PFSK-1 (cell line): Measurements from ENCODE around the gene RNF26.

Experiments
- FOXP2 ChIP-seq: optimal IDR thresholded peaks from 2 replicates; pipeline ENCODE3; 2011; ENCODE audit warnings: borderline replicate concordance, control low read depth, inconsistent platforms; ENCODE audit not compliant: insufficient read depth; ENCODE audit errors: extremely low read length, extremely low read depth
- POLR2AphosphoS5 ChIP-seq: IDR thresholded peaks from 2 replicates; pipeline ENCODE4 v1.6.1; 2012; ENCODE audit warnings: low read depth, mild to moderate bottlenecking, control low read depth, low read length, moderate library complexity
- SIN3A ChIP-seq: IDR thresholded peaks from 2 replicates; pipeline ENCODE4 v1.6.1; 2012; ENCODE audit warnings: mild to moderate bottlenecking, low read length, moderate library complexity, borderline replicate concordance; ENCODE audit not compliant: insufficient read depth
- TAF1 ChIP-seq: IDR thresholded peaks from 2 replicates; pipeline ENCODE4 v1.6.1; 2012; ENCODE audit warnings: low read length, control low read depth, borderline replicate concordance; ENCODE audit not compliant: insufficient read depth
- TF ChIP-seq, protein P1 (sequence below), 2 experiments: IDR thresholded peaks; 2 replicates each; pipeline versions ENCODE4 v1.6.1 to v1.8.0; 2011 to 2012; ENCODE audit warnings: low read depth in 2 of 2, low read length in 2 of 2, control low read depth in 1 of 2, inconsistent platforms in 1 of 2, mild to moderate bottlenecking in 1 of 2, moderate library complexity in 1 of 2; ENCODE audit not compliant: insufficient read depth in 1 of 2

DNA sequence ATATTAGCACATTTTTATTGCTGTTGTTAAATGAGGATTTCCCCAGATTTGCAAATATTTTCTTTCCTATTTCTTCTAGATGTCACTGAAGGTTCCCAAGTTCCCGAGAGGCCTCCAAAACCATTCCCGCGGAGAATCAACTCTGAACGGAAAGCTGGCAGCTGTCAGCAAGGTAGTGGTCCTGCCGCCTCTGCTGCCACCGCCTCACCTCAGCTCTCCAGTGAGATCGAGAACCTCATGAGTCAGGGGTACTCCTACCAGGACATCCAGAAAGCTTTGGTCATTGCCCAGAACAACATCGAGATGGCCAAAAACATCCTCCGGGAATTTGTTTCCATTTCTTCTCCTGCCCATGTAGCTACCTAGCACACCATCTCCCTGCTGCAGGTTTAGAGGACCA is 34.9 kb upstream of the RNF26 start:
- TF ChIP-seq, protein P1, sequence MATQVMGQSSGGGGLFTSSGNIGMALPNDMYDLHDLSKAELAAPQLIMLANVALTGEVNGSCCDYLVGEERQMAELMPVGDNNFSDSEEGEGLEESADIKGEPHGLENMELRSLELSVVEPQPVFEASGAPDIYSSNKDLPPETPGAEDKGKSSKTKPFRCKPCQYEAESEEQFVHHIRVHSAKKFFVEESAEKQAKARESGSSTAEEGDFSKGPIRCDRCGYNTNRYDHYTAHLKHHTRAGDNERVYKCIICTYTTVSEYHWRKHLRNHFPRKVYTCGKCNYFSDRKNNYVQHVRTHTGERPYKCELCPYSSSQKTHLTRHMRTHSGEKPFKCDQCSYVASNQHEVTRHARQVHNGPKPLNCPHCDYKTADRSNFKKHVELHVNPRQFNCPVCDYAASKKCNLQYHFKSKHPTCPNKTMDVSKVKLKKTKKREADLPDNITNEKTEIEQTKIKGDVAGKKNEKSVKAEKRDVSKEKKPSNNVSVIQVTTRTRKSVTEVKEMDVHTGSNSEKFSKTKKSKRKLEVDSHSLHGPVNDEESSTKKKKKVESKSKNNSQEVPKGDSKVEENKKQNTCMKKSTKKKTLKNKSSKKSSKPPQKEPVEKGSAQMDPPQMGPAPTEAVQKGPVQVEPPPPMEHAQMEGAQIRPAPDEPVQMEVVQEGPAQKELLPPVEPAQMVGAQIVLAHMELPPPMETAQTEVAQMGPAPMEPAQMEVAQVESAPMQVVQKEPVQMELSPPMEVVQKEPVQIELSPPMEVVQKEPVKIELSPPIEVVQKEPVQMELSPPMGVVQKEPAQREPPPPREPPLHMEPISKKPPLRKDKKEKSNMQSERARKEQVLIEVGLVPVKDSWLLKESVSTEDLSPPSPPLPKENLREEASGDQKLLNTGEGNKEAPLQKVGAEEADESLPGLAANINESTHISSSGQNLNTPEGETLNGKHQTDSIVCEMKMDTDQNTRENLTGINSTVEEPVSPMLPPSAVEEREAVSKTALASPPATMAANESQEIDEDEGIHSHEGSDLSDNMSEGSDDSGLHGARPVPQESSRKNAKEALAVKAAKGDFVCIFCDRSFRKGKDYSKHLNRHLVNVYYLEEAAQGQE (IDR thresholded peaks at IDR 0.05; ENCODE audit: insufficient read depth in 1 of 2, low read depth in 2 of 2, low read length in 2 of 2) = no peak
- TF ChIP-seq POLR2AphosphoS5 = no peak
- no peak for TF ChIP-seq TAF1
- no peak for TF ChIP-seq FOXP2
- no peak for TF ChIP-seq SIN3A
